ENCODE measurements around the gene TBC1D5.
A peak's percentile ranks its signal among the peaks of the same experiment; 100 is the strongest.

Gene TBC1D5

GRCh38 chr3:17432236-17432635 is 310.2 kb downstream of the TBC1D5 start:
- Histone ChIP-seq H3K4me2 (ENCODE audit: low read depth, low read length, poor library complexity, severe bottlenecking) (no peak overlapping the region), H3K9ac (ENCODE audit: low read depth, low read length, poor library complexity, severe bottlenecking) (no peak overlapping the region), H3F3A (ENCODE audit: low read depth) (no peaks in the 10 kb centered on the region)

GRCh38 chr3:17431484-17432045 is 310.9 kb downstream of the TBC1D5 start:
- H3K4me3 ChIP-seq (ENCODE audit: low read length, poor library complexity, severe bottlenecking) = no peak overlapping the region

More at GRCh38 chr3:17432236-17432635, 310.2 kb downstream of the TBC1D5 start:
- H2AFZ ChIP-seq (ENCODE audit: low read length) = no peak overlapping the region
- TF ChIP-seq CTCF (conservative IDR thresholded peaks at IDR 0.05; ENCODE audit: low read length) (no peak), EZH2phosphoT487 (IDR thresholded peaks at IDR 0.05; ENCODE audit: borderline replicate concordance) (no peak)
- no peaks in the 10 kb centered on the region for H3K9me2 ChIP-seq (replicated peaks; ENCODE audit: low read depth, low read length)
- no peak overlapping the region for H3K4me3 ChIP-seq (ENCODE audit: low read length, poor library complexity, severe bottlenecking)
- H3K27me3 ChIP-seq (ENCODE audit: insufficient read depth, low read length, poor library complexity, severe bottlenecking) = no peaks in the 10 kb centered on the region
- H3K9me3 ChIP-seq (ENCODE audit: insufficient read depth, low read depth, low read length) = no peaks in the 10 kb centered on the region
- H3K79me2 ChIP-seq (ENCODE audit: insufficient read depth, low read length) = no peaks in the 10 kb centered on the region
- H3K36me3 ChIP-seq (ENCODE audit: insufficient read depth, low read length) = peaks cover 4% of the 10 kb centered on the region; the same call in 1 of the 2 replicates
- no peaks in the 10 kb centered on the region for H3K4me1 ChIP-seq (ENCODE audit: insufficient read depth, low read length, poor library complexity, severe bottlenecking)
- no peaks in the 10 kb centered on the region for H4K20me1 ChIP-seq (ENCODE audit: insufficient read depth, low read length, poor library complexity, severe bottlenecking)

GRCh38 chr3:17431004-17431403 is 311.4 kb downstream of the TBC1D5 start:
- Histone ChIP-seq H3K79me2 (ENCODE audit: insufficient read depth, low read length) (no peaks in the 10 kb centered on the region), H2AFZ (ENCODE audit: low read length) (no peak overlapping the region), H3K27me3 (ENCODE audit: insufficient read depth, low read length, poor library complexity, severe bottlenecking) (no peaks in the 10 kb centered on the region), H3K36me3 (ENCODE audit: insufficient read depth, low read length) (peaks cover 4% of the 10 kb centered on the region; the same call in 1 of the 2 replicates), H3K9ac (ENCODE audit: low read depth, low read length, poor library complexity, severe bottlenecking) (no peak overlapping the region), H3K4me2 (ENCODE audit: low read depth, low read length, poor library complexity, severe bottlenecking) (no peak overlapping the region), H3K4me1 (ENCODE audit: insufficient read depth, low read length, poor library complexity, severe bottlenecking) (no peaks in the 10 kb centered on the region), H4K20me1 (ENCODE audit: insufficient read depth, low read length, poor library complexity, severe bottlenecking) (no peaks in the 10 kb centered on the region), H3K9me2 (replicated peaks; ENCODE audit: low read depth, low read length) (no peaks in the 10 kb centered on the region), H3K4me3 (ENCODE audit: low read length, poor library complexity, severe bottlenecking) (no peak overlapping the region), H3K9me3 (ENCODE audit: insufficient read depth, low read depth, low read length) (no peaks in the 10 kb centered on the region), H3F3A (ENCODE audit: low read depth) (no peaks in the 10 kb centered on the region)
- TF ChIP-seq CTCF (conservative IDR thresholded peaks at IDR 0.05; ENCODE audit: low read length) = peak; percentile 66
- TF ChIP-seq EZH2phosphoT487 (IDR thresholded peaks at IDR 0.05; ENCODE audit: borderline replicate concordance) = no peak

More at GRCh38 chr3:17431484-17432045, 310.9 kb downstream of the TBC1D5 start:
- Histone ChIP-seq H4K20me1 (ENCODE audit: insufficient read depth, low read length, poor library complexity, severe bottlenecking) (no peaks in the 10 kb centered on the region), H2AFZ (ENCODE audit: low read length) (no peak overlapping the region), H3K36me3 (ENCODE audit: insufficient read depth, low read length) (peaks cover 4% of the 10 kb centered on the region; the same call in 1 of the 2 replicates), H3K9me3 (ENCODE audit: insufficient read depth, low read depth, low read length) (no peaks in the 10 kb centered on the region), H3F3A (ENCODE audit: low read depth) (no peaks in the 10 kb centered on the region), H3K4me1 (ENCODE audit: insufficient read depth, low read length, poor library complexity, severe bottlenecking) (no peaks in the 10 kb centered on the region), H3K9ac (ENCODE audit: low read depth, low read length, poor library complexity, severe bottlenecking) (no peak overlapping the region), H3K9me2 (replicated peaks; ENCODE audit: low read depth, low read length) (no peaks in the 10 kb centered on the region), H3K4me2 (ENCODE audit: low read depth, low read length, poor library complexity, severe bottlenecking) (no peak overlapping the region), H3K27me3 (ENCODE audit: insufficient read depth, low read length, poor library complexity, severe bottlenecking) (no peaks in the 10 kb centered on the region), H3K79me2 (ENCODE audit: insufficient read depth, low read length) (no peaks in the 10 kb centered on the region)
- TF ChIP-seq EZH2phosphoT487 (IDR thresholded peaks at IDR 0.05; ENCODE audit: borderline replicate concordance) = no peak
- no peak for TF ChIP-seq CTCF (conservative IDR thresholded peaks at IDR 0.05; ENCODE audit: low read length)

All from Loucy (cell line).